ENCODE data around the gene TBL1X. TPM values are rescaled to one million over a fixed set of nuclear protein-coding genes. Genes with fewer than 3 reads are reported as not detected.

The TBL1X gene
- total RNA-seq, 2 experiments from 2014 or later: 16.1 to 35.7 TPM

DNA sequence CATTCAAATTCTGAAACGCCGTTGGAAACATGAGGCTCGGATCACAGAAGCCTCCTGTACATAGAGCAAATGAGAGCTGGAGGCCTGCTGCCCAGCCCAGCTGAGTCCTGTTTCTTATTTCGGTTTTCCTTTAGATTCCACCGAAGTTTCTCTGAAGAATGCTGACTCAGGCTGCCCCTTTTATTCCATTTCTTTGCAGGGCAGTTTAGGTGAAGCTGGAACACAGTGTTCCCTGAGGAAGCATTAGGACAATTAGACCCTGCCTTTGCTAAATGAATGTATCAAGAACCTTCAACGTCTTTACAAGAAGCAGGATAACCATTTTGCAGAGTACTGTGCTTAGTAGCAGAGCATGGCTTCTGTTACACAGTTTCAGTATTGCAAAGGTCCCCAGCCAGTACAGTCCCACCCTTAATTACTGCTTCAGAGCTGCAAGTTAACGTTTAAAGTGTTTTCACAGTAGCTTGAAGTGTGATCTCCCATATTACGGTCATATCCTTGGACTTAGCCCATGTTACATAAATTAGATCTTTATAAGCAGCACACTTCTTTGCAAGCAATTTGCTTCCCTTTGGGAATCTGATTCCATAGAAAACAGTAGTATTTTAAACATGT, 117.0 kb downstream of the TBL1X start:
- Histone ChIP-seq H3K79me2 (ENCODE audit: insufficient read depth, low read depth, low read length) (no peaks in the 10 kb centered on the region), H3K9me2 (ENCODE audit: insufficient read depth, low read length) (no peaks in the 10 kb centered on the region), H3K4me3 (ENCODE audit: low read depth, low read length, poor library complexity, severe bottlenecking) (no peak overlapping the region), H2AFZ (ENCODE audit: low read length) (no peak overlapping the region), H3K4me1 (ENCODE audit: insufficient read depth, low read length, poor library complexity, severe bottlenecking) (no peaks in the 10 kb centered on the region), H3K36me3 (ENCODE audit: insufficient read depth, low read length) (no peaks in the 10 kb centered on the region), H3K4me2 (ENCODE audit: low read length) (no peak overlapping the region), H4K20me1 (ENCODE audit: insufficient read depth, low read length) (no peaks in the 10 kb centered on the region), H3K9me3 (ENCODE audit: low read length) (no peaks in the 10 kb centered on the region), H3K27ac (ENCODE audit: low read depth, low read length, poor library complexity, severe bottlenecking) (no peak overlapping the region)
- no TSS peak for BruUV-seq (replicated peaks)
- TF ChIP-seq, protein P1, sequence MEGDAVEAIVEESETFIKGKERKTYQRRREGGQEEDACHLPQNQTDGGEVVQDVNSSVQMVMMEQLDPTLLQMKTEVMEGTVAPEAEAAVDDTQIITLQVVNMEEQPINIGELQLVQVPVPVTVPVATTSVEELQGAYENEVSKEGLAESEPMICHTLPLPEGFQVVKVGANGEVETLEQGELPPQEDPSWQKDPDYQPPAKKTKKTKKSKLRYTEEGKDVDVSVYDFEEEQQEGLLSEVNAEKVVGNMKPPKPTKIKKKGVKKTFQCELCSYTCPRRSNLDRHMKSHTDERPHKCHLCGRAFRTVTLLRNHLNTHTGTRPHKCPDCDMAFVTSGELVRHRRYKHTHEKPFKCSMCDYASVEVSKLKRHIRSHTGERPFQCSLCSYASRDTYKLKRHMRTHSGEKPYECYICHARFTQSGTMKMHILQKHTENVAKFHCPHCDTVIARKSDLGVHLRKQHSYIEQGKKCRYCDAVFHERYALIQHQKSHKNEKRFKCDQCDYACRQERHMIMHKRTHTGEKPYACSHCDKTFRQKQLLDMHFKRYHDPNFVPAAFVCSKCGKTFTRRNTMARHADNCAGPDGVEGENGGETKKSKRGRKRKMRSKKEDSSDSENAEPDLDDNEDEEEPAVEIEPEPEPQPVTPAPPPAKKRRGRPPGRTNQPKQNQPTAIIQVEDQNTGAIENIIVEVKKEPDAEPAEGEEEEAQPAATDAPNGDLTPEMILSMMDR (conservative IDR thresholded peaks at IDR 0.05; ENCODE audit: low read length): no peak
- no peak for TF ChIP-seq EZH2phosphoT487 (IDR thresholded peaks at IDR 0.05; ENCODE audit: borderline replicate concordance, low read depth, low read length)
- intact Hi-C loops (cut with micrococcal nuclease; ENCODE audit: unreplicated experiment): no loop called here
- POLR2A ChIA-PET: no interaction called here
- CTCF ChIA-PET (ENCODE audit: unreplicated experiment): no interaction called here
- no peak for DNase-seq (ENCODE audit: low spot score)

GRCh38 chrX:9582956-9583355, 118.1 kb downstream of the TBL1X start:
- CTCF ChIA-PET (ENCODE audit: unreplicated experiment): no interaction called here
- no TSS peak for BruUV-seq (replicated peaks)
- intact Hi-C loops (cut with micrococcal nuclease; ENCODE audit: unreplicated experiment): no loop called here

GRCh38 chrX:9586992-9587392, 122.1 kb downstream of the TBL1X start:
- CTCF ChIA-PET (ENCODE audit: unreplicated experiment): no interaction called here
- no peak for TF ChIP-seq EZH2phosphoT487 (IDR thresholded peaks at IDR 0.05; ENCODE audit: borderline replicate concordance, low read depth, low read length)
- TF ChIP-seq, protein P1 (conservative IDR thresholded peaks at IDR 0.05; ENCODE audit: low read length): no peak
- H3K27ac ChIP-seq (ENCODE audit: low read depth, low read length, poor library complexity, severe bottlenecking): no peak overlapping the region
- no peaks in the 10 kb centered on the region for H3K4me1 ChIP-seq (ENCODE audit: insufficient read depth, low read length, poor library complexity, severe bottlenecking)
- POLR2A ChIA-PET: no interaction called here
- DNase-seq (ENCODE audit: low spot score): no peak
- no peak overlapping the region for H2AFZ ChIP-seq (ENCODE audit: low read length)
- no peak overlapping the region for H3K4me2 ChIP-seq (ENCODE audit: low read length)
- intact Hi-C loops (cut with micrococcal nuclease; ENCODE audit: unreplicated experiment): no loop called here
- no peaks in the 10 kb centered on the region for H3K9me3 ChIP-seq (ENCODE audit: low read length)
- H3K36me3 ChIP-seq (ENCODE audit: insufficient read depth, low read length): no peaks in the 10 kb centered on the region
- H3K79me2 ChIP-seq (ENCODE audit: insufficient read depth, low read depth, low read length): no peaks in the 10 kb centered on the region
- H4K20me1 ChIP-seq (ENCODE audit: insufficient read depth, low read length): no peaks in the 10 kb centered on the region
- no TSS peak for BruUV-seq (replicated peaks)
- H3K4me3 ChIP-seq (ENCODE audit: low read depth, low read length, poor library complexity, severe bottlenecking): no peak overlapping the region
- no peaks in the 10 kb centered on the region for H3K9me2 ChIP-seq (ENCODE audit: insufficient read depth, low read length)

More at GRCh38 chrX:9582956-9583355, 118.1 kb downstream of the TBL1X start:
- Histone ChIP-seq H4K20me1 (ENCODE audit: insufficient read depth, low read length) (no peaks in the 10 kb centered on the region), H3K36me3 (ENCODE audit: insufficient read depth, low read length) (no peaks in the 10 kb centered on the region), H3K4me2 (ENCODE audit: low read length) (no peak overlapping the region), H3K4me3 (ENCODE audit: low read depth, low read length, poor library complexity, severe bottlenecking) (no peak overlapping the region), H3K79me2 (ENCODE audit: insufficient read depth, low read depth, low read length) (no peaks in the 10 kb centered on the region), H3K27ac (ENCODE audit: low read depth, low read length, poor library complexity, severe bottlenecking) (no peak overlapping the region), H2AFZ (ENCODE audit: low read length) (no peak overlapping the region), H3K9me2 (ENCODE audit: insufficient read depth, low read length) (no peaks in the 10 kb centered on the region), H3K4me1 (ENCODE audit: insufficient read depth, low read length, poor library complexity, severe bottlenecking) (no peaks in the 10 kb centered on the region), H3K9me3 (ENCODE audit: low read length) (no peaks in the 10 kb centered on the region)
- no peak for TF ChIP-seq EZH2phosphoT487 (IDR thresholded peaks at IDR 0.05; ENCODE audit: borderline replicate concordance, low read depth, low read length)
- POLR2A ChIA-PET: interaction anchor here (0.5 kb wide), 1 partner anchor 838 kb away, joined by 3 read pairs; no protein-coding TSS in a partner anchor
- no peak for DNase-seq (ENCODE audit: low spot score)

Measured in OCI-LY7 (cell line).